A172 (cell line): ENCODE results near the gene ONECUT2. TPM values are rescaled to one million over a fixed set of nuclear protein-coding genes. Genes with fewer than 3 reads are reported as not detected.

Experiments
- DNase-seq: peaks from one replicate; pipeline ENCODE4 v3.0.0-alpha.2; 2015; ENCODE audit warnings: low spot score
- total RNA-seq: library from RNA; depleted of rRNA; stranded (reverse); fragments of >200 nt; shearing (Covaris generic); gene quantifications from 2 replicates; pipeline ENCODE4 v1.2.3, GENCODE V29; 2014

Gene ONECUT2
- total RNA-seq, 1 experiment from 2014 or later: 0.71 TPM

DNA sequence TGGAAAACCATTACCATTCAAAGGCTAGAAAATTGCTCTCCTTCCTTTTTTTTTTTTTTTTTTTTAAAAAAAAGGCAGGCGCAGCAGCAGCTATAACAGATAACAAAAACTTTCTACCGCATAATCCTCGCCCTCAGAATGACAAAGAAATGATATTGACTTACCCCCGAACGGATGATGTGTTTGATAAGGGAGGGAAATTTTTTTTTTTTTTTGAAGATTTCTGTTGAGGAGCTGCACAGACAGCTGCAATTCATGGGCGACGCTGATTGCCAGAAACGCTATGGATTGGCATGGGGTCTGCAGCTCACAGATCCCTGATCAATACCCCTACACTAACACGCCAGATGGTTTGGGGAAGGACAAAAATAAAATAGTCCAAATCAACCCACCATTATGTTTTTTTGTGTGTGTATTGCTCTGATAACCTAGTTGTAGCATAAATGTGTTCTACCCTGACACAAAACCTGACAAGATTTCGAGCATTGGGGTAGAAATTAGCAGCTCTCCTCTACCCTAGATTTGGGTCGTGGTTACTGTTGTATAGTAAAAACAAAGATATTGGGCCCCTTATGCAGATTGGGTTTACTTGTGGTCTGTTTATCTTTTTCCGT is 3.6 kb upstream of the ONECUT2 start:
- DNase-seq: no peak

DNA sequence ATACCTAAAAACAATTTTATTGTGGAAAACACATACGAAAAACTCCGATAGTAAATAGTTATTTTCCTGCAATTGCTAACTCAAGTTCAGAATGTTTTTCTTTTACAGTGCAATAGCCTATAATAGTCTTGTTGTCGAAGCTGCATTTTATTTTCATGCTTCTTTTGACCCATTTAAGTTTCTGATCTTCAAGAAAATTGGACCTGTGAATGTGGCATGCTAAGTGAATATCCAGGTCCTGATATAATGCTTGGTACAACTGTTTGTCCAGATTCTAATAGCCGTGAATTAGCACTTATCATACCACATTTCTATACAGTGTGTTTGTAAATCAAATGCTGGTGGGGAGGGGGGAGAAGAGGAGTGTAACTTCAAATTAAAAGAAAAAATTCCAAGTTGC is 3.0 kb upstream of the ONECUT2 start:
- DNase-seq: no peak

DNA sequence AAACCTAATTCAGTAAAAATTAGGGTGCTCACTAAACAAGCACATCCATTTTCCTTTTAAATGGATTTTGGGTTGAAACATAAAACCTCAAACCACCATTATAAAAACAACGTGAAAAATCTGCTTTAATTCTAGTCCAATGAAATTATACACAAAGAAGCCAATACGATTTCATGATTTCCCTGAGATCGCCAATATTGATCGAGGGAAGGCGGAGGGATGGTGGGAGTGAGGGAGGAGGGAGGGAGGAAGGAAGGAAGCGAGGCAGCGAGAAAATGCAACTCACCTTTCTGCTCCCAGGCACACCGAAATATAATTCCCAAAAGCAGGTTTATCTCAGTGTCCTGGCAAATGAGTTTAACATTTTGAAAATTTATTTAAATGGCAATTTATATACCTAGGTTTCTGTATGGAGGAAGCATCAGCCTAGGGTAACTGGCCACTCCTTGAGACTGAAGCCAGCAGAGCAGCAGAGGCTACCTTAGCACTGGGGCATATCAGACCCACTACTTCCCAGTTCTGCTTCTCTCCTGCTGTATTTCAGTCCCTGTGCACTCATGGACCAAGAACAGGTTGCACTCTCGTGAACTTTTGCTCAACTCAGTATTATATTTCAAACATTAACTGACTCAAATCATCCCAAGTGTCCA is 2.3 kb upstream of the ONECUT2 start:
- DNase-seq: no peak

DNA sequence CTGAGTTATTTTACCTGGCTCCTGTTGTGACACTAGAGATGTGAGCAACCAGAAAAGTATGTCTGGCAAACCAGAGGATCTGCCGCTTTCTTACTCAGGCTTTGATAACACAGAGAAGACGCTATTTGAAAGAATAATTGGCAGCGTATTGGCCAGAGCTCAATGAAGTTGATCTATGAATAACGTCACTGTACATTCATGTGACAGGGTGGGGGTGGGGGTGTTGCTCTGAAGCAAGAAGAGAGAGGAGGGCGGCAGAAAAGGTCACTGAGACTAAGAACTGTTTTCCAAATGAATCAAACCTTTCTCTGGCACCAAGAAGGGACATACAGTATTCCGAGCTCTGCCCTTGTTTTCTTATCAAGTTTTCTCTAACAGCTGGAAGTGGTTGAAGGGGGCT is 1.7 kb upstream of the ONECUT2 start:
- DNase-seq: no peak

DNA sequence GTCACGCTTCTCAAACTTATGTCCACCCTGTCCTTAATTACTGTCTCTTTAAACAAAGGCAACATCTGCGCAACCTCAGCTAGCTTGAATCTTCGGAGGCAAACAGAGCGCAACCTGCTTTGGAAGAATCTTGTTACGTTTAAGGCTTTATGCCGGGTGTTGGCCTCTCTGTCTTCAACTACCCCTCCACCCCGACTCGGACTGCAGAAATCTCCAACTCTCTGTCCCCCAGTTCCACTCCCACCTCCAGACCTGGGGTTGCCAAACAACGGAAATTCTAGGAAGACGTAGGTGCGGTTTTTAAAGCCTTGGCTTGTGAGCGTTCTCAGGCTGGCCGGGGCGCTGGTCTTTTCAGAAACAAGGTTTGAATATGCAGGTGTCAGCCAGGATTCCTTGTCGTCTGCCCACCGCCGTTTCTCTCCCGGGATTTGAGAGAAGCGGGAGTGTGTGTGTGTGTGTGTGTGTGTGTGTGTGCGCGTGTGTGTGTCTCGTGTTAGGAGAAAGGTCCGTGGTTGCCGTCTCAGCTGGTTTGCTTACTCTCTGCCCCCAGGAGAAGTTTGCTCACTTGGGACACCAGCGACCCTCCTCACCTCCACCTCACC is 1.1 kb upstream of the ONECUT2 start:
- no peak for DNase-seq

DNA sequence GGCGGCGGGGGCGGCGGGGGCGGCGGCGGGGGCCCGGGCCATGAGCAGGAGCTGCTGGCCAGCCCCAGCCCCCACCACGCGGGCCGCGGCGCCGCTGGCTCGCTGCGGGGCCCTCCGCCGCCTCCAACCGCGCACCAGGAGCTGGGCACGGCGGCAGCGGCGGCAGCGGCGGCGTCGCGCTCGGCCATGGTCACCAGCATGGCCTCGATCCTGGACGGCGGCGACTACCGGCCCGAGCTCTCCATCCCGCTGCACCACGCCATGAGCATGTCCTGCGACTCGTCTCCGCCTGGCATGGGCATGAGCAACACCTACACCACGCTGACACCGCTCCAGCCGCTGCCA is 644 bp downstream of the ONECUT2 start:
- no peak for DNase-seq

DNA sequence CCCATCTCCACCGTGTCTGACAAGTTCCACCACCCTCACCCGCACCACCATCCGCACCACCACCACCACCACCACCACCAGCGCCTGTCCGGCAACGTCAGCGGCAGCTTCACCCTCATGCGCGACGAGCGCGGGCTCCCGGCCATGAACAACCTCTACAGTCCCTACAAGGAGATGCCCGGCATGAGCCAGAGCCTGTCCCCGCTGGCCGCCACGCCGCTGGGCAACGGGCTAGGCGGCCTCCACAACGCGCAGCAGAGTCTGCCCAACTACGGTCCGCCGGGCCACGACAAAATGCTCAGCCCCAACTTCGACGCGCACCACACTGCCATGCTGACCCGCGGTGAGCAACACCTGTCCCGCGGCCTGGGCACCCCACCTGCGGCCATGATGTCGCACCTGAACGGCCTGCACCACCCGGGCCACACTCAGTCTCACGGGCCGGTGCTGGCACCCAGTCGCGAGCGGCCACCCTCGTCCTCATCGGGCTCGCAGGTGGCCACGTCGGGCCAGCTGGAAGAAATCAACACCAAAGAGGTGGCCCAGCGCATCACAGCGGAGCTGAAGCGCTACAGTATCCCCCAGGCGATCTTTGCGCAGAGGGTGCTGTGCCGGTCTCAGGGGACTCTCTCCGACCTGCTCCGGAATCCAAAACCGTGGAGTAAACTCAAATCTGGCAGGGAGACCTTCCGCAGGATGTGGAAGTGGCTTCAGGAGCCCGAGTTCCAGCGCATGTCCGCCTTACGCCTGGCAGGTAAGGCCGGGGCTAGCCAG is 1.2 kb downstream of the ONECUT2 start:
- DNase-seq: no peak

DNA sequence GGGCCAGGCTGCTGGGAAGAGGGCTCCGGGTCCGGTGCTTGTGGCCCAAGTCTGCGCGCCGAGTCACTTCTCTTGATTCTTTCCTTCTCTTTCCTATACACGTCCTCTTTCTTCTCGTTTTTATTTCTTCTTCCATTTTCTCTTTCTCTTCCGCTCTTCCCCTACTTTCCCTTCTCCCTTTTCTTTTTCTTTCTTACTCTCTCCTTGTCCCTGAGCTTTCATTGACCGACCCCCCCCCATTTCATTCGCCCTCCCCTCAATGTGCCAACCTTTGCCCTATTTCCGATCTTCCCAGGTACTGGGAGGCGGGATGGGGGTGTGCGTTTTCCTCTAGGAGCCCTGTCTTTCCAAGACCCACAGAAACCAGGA is 1.8 kb downstream of the ONECUT2 start:
- DNase-seq: no peak

DNA sequence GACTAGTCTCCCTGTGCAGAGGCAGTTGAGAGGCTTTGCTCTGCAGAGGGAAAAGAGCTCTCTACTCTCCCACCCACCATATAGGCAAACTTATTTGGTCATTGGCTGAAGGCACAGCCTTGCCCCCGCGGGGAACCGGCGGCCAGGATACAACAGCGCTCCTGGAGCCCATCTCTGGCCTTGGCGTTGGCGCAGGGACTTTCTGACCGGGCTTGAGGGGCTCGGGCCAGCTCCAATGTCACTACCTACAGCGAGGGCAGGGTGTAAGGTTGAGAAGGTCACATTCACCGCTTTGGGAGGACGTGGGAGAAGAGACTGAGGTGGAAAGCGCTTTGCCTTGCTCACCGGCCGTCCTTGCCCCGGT is 2.2 kb downstream of the ONECUT2 start:
- no peak for DNase-seq

DNA sequence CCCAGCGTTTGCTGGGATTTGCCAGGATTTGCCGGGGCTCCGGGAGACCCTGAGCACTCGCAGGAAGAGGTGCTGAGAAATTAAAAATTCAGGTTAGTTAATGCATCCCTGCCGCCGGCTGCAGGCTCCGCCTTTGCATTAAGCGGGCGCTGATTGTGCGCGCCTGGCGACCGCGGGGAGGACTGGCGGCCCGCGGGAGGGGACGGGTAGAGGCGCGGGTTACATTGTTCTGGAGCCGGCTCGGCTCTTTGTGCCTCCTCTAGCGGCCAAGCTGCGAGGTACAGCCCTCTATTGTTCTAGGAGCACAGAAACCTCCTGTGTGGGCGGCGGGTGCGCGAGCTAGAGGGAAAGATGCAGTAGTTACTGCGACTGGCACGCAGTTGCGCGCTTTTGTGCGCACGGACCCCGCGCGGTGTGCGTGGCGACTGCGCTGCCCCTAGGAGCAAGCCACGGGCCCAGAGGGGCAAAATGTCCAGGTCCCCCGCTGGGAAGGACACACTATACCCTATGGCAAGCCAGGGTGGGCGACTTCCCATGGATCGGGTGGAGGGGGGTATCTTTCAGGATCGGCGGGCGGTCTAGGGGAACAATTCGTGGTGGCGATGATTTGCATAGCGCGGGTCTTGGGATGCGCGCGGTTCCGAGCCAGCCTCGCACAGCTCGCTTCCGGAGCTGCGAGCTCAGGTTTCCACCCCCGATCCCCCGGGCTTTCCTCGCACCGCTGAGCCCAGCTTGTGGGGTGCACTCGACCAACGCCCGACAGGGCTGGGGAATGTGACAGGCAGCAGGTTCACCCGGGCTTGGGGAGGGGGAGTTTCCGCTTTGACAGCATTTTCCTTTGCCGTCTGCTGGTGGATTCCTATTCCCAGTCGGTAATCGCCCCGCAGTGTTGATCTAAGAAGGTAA is 2.8 kb downstream of the ONECUT2 start:
- peak; percentile 49 for DNase-seq

DNA sequence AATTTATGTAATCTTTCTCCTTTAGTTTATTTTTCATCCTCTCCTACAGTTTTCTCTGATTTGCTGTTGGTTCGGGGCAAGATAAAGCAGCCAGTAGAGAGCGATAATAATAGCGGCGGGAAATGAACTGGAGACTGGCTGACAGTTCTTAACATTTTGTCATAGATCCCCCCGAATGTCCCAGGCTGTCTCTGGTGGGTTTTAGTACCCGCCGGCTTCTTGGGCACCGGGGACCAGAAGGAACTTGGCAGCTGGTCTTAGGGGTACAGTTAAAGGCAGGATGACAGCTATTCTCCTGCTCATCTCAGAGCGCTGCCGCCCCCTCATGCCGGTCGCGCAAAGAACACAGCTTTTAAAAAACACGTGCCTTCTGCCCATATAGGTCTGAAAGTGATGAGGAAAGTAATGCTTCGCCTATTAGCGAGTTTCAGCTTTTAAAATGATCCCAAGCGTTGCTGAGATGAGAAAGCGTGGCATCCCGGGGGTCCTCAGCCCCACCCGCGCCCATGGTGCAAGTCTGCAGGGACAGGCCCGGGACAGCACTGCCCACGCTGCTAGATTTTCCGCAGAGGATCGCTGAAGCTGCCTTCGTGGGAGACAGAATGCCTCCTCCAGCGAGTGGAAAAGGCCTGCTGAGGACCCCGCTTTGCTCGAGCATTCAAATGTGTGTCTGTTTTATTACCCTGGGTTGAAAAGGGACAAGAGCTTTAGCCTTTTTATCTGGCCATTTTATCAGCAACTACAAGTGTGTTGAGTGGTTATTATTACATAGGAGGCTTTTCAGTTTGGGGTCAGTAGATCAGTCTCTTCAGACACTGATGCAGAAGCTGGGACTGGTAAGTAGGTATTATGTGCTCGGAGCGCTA is 3.8 kb downstream of the ONECUT2 start:
- DNase-seq: no peak

DNA sequence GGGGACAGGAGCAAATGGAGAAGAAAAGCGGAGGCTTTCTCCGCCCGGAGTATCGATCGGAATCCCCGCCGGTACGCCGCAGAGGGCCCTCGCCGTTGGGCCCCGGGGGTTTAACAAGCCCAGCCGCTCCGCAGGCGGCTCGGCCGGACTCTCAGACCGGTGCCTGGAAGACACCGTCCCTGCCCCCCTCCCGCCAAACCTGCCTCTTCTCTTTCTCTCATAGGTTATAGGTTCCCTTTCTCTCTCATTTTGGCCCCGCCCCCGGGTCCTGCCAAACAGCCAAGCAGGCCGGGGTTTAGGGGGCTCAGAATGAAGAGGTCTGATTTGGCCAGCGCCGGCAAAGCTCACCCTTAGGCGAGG is 4.4 kb downstream of the ONECUT2 start:
- no peak for DNase-seq

DNA sequence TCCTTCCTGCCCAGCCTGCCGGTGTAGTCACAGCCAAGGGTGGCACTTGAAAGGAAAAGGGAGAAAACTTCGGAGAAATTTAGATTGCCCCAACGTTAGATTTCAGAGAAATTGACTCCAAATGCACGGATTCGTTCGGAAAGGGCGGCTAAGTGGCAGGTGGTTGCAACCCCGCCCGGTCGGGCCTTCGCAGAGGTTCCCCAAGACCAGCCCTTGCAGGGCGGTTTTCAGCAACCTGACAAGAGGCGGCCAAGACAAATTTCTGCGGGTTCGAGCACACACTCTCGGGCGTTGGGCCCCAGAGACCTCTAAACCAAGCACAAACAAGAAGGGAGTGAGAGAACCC is 4.8 kb downstream of the ONECUT2 start:
- no peak for DNase-seq

DNA sequence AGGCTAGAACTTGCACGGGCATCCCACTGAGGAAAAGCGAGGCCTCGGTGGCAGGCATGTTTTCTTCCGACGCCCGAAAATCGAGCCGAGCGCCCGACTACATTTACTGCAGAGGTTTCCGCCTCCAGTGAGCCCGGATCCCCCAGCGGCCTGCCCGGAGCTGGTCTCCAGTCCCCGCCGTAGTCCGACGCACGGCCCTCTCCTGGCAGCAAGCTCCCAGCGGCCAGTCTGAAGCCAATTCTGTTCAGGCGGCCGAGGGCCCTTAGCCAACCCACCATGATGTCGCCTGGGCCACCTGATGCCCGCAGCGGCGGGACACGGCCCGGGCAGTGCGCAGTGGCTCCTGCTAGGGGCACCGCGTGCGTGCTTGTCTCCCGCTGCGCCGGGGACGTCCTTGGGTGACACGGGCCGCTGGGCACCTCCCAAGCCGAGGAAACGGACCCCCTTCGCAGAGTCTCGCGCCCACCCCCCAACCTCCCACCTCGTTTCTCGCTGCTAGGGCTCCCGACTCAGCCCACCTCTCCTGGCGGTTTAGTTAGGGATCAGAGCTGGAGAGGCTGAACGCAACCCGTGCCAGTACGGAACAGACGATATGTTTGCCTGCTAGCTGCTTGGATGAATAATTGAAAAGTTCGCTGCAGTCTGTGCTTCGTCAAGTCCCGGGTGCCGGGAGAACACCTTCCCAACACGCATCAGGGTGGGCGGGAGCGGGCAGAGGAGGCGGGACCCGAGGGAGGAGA is 5.3 kb downstream of the ONECUT2 start:
- no peak for DNase-seq

DNA sequence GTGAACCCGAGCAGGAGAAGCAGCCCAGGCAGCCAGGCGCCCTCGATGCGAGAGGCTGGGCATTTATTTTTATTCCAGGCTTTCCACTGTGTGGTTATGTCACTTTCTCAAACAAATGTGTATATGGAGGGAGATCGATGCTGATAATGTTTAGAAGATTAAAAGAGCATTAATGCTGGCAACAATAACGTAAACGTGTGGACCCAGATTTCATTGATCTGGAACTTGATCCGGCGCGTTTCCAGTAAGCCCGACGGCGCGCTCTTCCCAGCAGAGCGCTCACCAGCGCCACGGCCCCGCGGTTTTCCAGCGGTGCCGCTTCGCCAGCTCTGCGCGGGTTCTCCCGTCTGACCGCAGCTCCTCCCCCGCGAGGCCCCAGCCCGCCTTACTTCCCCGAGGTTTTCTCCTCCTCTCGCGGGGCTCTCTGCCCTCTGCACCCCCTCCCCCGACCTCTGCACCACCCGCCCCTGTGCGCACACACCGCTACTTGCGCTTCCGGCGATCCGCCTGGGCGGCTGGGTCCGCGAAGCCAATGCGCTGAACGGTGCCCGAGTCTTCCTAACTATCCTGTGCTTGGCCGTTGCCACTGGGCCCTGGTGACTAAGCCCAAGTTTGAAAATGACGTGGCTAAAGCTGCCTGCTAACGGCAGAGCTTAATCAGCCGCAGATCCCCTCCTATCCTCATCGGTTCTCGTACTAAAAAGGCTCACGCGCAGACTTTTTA is 6.1 kb downstream of the ONECUT2 start:
- no peak for DNase-seq

DNA sequence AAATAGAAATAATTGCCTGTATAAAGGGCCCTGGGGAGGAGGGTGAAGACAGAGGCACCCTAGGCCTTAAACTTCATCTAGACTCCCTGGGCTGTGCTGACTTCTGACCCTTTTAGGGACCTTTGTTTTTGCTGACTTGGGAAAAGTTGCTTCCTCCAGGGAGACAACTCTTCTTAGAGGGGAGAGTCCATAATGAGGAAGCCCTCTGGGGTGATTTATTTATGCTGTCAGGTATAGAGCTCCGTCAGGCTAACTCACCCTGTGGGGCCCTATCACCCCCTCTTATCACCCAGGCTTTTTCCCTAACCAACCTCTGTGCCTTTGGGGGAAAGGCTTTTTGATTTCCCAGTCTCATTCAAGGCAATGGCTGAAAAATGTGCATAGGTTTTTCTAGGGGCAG is 8.1 kb downstream of the ONECUT2 start:
- DNase-seq: no peak

DNA sequence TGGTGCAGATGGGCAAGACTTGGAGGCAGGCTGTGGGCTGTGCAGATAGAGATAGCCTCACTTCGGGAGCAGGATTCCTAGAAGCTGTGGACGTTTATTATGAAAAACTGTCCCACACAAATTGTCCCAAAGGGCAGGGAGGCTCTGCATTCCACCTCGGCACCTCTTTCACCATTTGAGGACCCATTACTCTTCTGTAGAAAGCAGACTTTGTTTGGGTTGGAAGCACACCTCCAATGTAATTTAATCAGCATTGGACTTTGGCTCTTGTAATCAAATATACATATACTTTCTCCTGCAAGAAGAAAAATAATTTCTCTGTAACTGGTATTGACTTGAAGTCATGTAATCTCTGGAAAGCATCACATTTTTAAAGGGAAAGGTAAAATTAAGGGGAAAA is 8.5 kb downstream of the ONECUT2 start:
- no peak for DNase-seq

DNA sequence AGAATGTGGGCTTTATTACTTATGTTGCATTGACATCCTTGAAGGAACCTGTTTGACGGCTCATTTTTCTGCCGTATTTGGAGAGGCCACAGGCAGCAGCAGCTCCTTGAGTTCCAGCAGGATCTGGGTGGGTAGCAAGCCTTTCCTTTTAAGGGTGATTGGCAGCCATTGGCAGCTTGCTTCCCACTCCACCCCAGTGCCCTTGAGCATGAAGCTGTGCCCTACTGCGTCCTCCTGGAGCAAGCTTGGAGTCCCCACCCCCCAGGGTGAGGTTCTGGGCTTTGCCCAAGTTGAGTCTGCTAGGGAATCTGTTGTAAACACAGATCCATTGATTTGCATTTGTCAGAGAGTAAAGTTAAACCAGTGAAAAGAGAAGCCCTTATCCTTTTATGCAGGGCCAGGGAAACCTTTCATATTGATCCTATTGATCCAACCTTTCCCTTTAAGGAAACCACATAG is 9.2 kb downstream of the ONECUT2 start:
- DNase-seq: no peak

DNA sequence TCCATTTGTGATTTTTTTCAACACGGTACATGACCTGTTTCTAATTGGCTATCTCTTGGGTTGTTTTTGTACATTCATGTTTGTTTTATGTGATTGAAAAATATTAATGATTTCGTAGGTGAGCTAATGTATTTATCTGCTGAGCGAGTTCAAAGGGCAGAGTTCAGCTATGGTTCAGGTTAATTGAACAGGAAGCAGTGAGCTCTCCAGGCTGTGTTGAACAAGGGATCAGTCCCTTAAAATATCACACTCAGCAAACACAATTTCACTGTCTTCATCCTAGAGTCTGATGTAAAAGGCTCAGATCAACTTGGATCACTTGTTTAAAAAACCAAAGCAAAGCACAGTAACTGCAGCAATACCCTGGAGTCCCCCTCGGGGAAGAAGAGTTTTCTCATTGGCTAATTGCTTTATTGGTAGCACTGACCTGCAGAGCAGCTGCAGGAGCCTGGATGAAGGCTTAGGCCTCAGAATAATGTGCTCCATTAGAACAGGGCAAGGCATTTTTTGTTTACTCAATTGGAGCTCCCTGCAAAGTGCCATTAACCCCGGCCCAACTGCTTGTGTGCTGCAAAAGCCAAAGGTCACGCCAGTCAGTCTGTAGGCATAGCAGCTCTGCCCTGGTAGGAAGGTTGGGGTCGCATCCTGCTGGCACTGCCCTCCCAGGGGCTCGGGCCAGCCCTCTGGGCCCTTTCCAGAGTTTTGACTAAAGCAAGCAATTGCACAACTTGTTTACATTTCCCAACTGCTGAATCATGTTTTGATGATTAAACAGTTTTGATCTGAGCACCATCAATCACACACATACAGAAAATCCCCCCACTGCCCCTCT is 10.5 kb downstream of the ONECUT2 start:
- DNase-seq: no peak
